Measurements from ENCODE around the gene ARFGAP3.
"Not testable (repeated sequence)": the region's sequence is repeated elsewhere in the genome, so short reads cannot be mapped to it uniquely, and the experiment has no call there.

The ARFGAP3 gene

DNA sequence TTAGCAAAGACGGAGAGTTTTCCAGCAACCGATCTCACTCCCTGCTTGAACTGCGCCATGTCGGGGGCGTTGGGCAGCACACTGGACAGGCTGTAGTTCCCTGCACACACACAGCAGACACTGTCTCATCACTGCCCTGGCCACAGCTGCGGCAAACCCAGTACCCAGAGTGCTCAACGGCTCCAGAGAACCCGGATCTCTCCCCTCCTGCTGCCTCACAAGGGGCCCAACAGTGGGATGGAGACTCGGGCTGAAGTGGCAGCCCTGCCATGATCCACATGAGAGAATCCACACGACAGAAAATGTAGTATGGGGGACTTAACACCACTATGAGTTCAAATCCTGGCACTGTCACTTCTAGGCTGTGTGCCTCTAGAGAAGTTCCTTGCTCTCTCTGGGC is 58.0 kb downstream of the ARFGAP3 start:
- DNase-seq (ENCODE audit: extremely low read depth in 1 of 2, low read depth in 1 of 2): no peak

DNA sequence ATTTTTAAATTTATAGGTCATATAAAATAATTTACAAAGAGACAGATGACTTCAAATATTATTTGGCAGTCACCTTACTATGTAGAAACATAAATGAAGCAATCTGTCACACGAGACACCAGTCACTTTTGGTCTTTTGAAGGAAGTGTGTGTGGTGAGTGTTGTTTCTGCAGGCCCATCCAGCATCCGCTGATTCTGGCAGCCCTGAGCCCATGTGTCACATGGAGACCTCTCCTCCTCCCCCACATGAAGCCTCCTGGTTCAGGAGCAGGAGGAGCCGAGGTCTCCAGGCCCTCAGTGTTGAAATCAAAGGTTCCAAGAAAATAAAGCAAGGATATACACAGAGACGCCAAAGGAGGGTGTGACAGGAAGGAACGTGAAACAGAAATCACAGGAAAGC is 60.1 kb downstream of the ARFGAP3 start:
- no peak for DNase-seq (ENCODE audit: extremely low read depth in 1 of 2, low read depth in 1 of 2)

DNA sequence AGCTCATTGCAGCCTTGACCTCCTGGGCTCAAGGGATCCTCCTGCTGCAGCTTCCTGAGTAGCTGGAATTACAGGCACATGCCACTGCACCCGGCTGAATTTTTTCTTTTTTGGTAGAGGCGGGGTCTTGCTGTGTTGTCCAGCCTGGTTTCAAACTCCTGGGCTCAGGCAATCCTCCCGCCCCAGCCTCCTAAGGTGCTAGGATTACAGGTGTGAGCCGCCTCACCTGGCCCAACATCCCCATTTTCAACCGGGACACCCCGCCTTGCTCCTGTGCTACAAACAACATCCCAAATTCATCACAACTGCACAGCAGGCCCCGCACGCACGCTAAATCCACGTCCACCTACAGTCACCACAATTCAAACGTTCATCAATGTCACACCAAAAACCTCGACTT is 61.0 kb downstream of the ARFGAP3 start:
- DNase-seq (ENCODE audit: extremely low read depth in 1 of 2, low read depth in 1 of 2): no peak

DNA sequence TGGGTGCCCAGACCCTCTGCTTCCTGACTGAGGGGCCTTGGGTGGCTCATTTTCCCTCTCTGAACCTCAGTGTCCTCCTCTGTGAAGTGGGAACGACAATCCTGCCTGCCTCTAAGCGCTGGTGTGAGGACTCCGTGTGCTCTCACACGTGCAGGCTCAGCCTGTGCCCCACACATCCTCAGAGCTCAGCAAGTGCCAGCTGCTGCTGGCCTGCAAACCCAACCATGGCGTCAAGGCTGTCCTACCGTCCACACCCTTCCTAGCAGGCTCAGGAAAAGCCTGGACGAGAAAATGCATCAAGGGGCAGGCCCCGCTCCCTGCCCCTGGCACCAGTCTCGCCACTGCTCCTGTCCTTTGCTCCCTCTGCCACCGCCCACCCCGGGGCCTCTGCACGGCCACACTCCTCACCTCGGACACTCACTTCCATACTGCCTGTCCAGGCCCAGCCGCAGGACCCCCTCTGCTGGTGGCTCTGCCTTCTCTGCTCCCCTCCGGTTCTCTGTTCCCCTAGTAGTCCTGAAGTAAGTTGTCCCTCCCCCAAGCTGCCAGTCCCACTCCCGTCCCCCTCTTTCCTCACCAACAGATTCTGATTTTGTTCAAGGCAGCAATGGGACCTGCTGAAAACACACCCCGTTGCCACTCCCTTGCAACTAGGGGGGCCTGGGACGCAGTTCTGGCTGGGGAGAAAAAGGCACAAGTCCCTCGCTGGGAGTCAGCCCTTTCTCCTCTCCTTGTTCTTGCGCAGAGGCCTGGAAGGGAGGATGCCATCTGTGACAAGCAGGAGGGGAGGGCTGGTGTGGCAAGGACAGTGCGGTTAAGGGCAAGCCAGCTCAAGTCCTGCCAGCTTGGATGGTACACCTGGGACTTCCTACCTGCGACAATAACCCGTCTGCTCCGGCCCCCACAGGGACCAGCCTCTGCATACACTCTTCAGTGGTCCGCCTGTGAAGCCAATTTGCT is 62.2 kb downstream of the ARFGAP3 start:
- no peak for DNase-seq (ENCODE audit: extremely low read depth in 1 of 2, low read depth in 1 of 2)

DNA sequence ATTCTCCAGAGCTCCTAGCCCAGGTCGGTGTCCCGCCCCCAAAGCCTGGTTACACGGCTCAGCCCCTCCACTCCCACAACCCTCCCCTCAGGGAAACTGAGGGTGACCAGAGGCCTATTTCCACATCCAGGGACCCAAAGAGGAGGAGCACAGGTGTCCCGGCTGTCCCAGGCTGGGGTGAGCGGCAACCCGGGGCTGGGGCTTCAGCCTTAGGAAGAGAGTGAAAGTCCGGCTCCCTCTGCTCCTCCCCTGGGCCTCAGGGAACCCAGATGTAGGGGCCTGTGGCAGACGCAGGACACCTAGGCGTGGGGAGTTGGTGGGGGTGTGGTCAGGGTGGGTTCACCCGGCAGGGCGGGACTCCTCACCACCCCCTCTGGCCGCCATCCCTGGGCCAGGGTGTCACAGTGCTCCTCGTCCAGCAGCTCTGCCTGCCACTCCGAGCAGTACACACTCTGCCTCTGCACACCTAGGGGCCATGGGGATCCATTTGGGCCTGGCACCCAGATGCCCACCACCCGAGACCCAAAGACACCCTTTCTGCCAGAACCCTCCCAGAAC is 63.1 kb downstream of the ARFGAP3 start:
- no peak for DNase-seq (ENCODE audit: extremely low read depth in 1 of 2, low read depth in 1 of 2)

DNA sequence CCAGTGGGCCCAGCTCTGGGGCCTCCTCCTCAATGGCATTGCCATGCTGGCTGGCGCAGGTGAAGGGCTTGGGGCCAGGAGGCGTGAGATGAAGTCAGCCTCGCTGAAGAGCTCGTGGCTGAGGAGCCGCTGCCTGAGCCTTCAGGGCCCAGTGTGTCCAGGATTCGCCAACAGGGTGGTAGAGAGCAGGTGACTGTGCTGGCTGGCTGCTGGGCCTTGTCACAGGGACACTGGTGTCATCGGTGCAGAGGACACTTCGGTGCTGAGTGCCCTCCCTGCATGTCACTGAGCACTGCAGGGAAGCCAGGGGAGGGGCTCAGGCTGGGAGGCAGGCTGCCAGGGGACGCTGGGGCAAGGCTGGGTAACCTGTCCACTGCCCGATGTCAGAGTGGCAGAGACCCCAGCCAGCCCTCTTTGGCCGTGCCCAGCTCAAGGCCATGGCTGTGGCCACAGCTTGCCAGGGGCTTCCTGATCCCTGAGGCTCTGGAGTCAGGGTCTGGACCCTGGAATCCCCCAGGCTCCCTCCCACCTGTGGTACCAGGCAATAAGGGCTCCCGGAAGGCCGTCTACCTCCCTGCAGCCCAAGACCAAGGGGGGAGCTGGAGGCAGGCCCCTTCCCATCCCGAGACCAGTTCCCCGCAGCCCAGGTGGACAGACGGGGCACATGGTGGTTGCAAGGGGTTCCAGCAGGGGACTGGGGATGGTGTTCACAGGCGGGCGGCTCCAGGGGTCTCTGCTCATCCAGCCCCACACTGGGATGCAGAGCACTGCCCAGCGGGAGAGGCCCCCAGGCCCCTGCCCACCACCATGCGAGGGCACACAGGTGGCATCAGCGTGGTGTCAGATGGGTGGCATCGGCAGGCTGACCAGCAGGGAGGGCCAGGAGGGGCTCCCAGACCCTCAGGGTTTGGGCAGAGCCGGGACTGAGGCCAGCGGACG is 63.9 kb downstream of the ARFGAP3 start:
- DNase-seq (ENCODE audit: extremely low read depth in 1 of 2, low read depth in 1 of 2): no peak

DNA sequence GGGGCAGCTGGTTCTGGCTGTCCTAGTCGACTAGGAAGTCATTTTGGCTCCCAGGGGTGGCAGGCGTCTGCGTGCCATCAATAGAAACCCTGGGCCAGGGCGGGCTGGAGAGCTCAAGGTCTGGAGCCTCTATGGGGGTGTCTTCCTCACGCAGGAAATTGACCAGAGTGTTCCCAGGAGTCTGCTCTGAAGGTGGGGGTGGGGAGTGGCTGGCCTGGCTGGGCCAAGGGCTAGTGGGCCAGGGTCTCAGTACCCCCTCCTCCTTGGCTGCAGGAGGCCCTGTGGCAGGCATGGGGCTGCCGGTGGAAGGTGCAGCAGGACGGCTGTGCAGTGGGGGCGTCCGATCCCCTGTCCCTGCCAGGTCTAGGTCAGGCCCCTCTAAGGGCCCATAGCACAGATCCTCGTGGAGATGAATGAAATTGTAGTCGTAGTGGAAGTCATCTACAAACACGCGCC is 64.6 kb downstream of the ARFGAP3 start:
- no peak for DNase-seq (ENCODE audit: extremely low read depth in 1 of 2, low read depth in 1 of 2)

DNA sequence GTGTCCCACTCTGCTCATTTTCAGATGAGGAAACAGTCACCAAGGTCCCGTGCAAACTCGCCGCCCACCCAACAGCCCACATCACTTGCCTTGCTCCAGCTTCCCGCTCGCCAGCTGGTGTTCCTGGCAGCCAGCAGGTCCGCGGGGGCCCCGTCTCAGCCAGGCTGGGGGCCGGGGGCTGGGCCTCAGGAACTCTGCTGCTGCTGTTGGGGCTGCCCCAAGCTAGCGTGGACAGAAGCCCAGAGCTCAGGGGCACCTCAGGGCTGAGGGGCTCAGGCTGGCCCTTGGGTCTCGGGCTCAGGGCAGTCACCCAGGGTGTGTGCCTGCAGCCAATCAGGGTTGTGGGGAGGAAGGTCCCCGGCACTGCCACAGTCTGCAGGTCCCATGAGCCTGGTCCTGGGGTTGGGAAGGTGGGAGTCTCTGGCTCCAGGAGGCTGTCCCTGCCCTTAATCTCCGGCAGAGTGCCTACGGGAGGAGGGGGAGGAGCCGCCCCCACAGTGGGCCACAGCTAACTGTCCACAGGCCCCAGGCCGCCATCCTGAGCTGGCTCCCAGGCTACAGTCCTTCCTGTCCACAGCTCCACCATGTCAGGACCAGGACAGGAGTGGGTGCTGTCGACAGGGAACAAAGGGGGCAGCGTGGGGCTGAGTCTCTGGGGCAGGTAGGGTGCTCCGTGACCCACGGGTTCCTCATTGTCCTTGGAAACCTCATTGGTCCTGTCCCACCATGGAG is 65.2 kb downstream of the ARFGAP3 start:
- no peak for DNase-seq (ENCODE audit: extremely low read depth in 1 of 2, low read depth in 1 of 2)

DNA sequence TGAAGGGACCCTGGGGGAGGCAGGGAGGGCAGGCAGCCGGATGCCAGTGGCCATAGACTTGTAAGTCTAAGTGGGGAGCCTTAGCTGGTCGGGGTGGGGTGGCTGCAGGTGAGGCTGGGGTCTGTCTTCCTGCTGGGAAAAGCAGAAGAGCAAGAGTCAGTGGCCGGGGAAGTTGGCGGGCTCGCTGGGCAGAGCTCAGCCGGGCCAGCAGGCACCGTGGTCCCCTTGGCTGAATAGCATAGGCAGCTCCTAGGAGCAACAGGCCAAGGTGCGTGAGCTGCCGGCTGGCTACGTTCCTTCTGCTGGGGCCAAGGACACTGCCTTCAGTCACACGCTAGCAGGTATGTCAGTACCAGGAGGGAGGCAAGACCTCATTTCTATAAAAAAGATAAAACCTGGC is 68.6 kb downstream of the ARFGAP3 start:
- DNase-seq (ENCODE audit: extremely low read depth in 1 of 2, low read depth in 1 of 2): no peak

DNA sequence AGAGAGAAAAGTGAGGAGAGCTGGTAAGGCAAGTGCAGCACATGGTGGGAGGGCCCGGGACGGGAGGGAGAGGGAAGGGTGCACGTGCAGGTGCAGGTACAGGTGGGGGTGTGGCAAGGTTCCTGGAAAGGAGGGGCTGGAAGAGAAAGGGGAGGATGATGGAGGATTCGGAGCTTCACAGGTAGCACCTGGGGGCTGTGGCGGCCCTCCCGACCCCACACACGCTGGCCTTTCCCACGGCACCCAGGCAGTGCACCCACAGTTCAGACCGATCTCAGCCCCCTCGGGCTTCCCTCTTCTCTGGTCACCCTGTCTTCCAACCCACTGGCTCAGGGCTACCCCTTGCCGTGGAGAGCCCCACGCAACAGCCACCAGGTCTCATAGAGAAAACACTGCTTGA is 69.1 kb downstream of the ARFGAP3 start:
- no peak for DNase-seq (ENCODE audit: extremely low read depth in 1 of 2, low read depth in 1 of 2)

DNA sequence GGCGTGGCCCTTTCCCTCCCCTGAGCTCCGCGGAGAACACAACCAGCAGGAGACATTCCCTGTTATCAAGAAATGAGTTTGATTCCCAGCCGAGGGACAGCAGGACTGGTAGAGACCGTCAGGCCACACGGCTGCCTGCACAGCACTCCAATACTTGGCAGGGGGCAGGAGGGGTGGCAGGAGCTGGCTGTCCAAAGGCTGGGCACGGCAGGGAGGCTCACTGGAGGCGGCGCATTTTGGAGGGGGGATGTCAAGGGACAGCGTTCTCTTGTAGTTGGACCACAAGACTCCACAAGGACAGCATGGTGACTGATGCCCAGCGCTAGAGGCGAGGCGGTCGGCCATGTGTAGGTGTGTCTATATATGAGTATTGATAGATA is 69.7 kb downstream of the ARFGAP3 start:
- no peak for DNase-seq (ENCODE audit: extremely low read depth in 1 of 2, low read depth in 1 of 2)

DNA sequence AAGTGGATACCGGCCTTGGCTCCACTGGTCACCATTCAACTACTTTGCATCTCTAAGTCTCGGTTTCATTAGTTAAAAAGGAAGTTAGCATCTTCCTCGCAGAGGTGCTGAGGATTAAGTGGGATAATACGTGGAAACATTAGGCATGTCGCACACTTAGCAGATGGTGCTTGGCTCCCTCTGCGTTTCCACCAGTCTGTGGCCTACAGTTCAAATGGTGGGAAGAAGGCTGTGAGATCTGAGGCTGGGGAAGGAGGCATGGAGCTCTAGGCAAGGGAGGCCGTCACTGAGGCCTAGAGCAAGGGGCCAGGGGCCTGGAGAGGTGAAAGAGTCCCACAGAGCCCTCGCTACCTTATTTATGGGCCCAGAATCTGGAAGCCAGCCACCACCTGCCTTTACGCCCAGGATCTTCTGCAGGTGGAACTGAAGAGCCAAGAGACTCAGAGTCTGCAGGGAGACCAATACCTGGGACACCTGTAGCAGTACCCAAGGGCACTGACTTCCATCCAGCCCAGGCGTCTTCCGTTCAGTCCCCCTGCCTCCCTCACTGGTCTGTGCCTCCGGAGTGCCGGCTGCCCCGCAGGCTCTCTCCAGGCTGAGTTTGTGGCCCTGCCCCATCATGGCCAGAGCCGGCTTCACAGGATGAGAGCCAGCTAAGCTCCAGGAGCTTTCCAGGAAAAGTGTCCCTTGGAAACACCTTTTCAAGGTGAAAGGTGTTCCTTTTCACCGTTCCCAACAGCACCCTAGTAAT is 70.3 kb downstream of the ARFGAP3 start:
- DNase-seq (ENCODE audit: extremely low read depth in 1 of 2, low read depth in 1 of 2): no peak

DNA sequence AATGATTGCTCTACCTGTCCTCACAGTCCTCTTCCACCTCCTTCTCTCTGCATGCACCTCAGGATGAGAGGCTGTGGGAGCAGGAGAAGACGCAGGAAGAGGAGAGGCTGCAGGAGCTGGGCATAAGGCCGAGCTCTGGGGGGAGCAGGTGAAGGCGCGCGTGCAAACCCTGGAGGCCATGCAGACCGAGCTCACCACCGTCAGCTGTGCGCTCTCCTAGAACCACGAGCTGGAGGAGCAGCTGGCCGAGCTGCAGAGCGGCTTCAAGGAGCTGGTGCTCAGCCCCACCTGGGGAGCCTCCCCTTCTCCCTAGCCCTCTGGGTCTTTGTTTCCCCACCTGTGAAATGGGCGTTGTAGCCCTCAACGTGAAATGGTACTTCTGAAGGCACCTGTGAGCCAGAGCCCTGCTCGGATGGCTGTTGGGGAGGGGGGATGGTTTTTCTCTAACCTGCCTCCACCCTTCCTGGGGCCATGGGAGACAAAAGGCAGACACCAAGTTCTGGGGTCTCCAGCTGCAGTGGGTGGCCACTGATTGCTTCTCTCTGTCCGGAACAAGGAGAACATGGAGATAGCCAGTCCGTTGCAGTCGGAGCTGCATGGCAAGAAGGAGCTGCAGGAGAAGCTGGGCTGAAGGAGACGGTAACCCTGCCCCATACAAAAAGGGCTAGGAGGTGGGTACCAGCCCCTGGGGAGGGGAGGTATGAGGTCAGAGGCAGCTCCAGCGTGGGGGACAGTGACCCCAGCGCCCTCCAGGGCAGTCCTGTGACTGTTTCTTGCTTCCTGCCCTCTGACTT is 71.2 kb downstream of the ARFGAP3 start:
- no peak for DNase-seq (ENCODE audit: extremely low read depth in 1 of 2, low read depth in 1 of 2)

DNA sequence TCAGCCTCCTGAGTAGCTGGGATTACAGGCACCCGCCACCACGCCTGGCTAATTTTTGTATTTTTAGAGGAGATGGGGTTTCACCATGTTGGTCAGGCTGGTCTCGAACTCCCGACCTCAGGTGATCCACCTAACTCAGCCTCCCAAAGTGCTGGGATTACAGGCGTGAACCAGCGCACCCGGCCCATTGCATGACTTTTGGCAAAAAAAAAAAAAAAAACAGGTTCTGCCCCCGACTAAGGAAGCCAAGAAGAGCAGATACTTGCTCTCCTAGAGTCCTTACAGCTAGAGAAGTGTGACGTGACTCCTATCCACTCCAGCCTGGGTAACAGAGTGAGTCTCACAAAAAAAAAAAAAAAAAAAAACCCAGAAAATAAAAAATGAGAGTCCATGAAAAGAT is 74.8 kb downstream of the ARFGAP3 start:
- not testable (repeated sequence) for DNase-seq (ENCODE audit: extremely low read depth in 1 of 2, low read depth in 1 of 2)

DNA sequence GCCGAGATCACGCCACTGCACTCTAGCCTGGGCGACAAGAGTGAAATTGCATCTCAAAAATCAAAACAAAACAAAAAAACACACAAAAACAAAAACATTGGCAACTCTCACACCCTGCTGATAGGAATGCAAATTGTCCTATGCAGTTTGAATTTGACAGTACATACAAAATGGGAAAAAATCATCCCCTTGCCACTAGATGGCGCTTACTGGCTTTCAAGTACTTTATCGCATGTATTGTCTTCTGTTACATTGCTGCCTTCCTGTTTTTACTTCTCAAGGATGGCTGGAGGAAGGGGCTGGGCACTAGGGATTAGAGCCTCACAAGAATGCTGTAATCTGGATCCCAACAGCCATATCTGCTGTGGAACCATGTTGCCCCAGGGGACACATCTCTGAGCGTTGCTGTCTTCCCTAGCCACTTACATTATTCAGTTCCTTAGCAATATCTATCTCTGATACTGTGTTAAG is 77.0 kb downstream of the ARFGAP3 start:
- no peak for DNase-seq (ENCODE audit: extremely low read depth in 1 of 2, low read depth in 1 of 2)

DNA sequence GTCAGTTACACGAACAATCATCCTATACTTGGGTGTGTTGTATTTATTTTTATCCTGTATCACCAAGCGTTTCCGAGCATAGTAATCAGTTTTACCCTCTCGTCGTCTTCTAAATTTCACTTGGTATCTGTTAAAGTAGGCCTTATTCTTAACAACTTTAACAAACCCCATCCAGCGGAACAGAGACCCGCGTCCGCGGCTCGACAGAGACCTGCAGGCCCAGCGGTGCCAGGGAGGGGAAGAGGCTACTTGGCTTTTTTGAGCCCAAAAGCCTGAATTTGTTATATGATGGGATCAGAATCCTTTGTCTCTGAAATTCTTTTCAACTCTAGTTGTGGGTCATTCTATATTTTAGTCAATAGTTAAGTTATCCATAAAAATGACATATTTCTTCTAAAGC is 79.9 kb downstream of the ARFGAP3 start:
- DNase-seq (ENCODE audit: extremely low read depth in 1 of 2, low read depth in 1 of 2): no peak

DNA sequence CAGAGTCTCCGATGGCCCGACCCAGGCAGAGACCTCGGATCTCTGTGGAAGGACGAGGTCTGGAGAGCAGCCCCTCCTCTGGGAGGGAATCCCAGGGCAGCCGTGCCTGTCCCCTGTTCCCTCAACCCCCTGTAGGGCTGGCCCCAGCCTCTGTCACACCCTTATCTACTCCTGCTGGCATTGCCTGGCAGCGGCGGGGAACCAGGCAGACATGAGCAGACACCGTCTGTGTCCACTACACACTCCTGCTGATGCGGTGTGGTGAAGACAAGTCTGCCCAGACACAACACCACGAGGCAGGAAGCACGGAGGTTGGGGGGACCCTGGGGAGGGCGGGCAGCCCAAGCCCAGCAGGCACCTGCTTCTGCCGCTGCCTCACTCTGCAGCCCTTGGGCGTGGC is 83.9 kb downstream of the ARFGAP3 start:
- DNase-seq (ENCODE audit: extremely low read depth in 1 of 2, low read depth in 1 of 2): no peak

DNA sequence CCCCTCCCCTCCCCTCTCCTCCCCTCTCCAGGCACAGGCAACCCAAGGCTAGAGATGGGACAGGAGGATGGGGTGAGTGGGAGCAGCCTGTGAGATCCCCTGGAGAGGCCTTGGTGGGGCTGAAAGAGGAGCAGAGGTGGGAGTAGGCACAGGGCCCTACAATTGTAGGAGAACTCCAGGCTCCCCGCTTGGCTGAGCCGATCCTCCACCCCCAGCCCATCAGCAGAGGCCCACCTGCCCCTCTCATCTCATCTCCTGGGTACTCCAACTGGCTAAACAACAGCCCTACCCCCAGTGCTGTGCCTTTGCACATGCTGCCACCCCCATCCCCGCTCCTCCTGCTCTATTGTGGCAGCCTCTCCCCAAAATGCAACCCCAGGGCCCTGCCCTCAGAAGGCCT is 84.4 kb downstream of the ARFGAP3 start:
- DNase-seq (ENCODE audit: extremely low read depth in 1 of 2, low read depth in 1 of 2): no peak
